GM21390 (cell line): ENCODE measurements around the gene KIDINS220.

ENCODE experiments used
- ATAC-seq: cut with Tn5 transposase; IDR thresholded peaks from one replicate; pipeline ENCODE4 v1.9.1; 2021; ENCODE audit not compliant: unreplicated experiment

The KIDINS220 gene

DNA sequence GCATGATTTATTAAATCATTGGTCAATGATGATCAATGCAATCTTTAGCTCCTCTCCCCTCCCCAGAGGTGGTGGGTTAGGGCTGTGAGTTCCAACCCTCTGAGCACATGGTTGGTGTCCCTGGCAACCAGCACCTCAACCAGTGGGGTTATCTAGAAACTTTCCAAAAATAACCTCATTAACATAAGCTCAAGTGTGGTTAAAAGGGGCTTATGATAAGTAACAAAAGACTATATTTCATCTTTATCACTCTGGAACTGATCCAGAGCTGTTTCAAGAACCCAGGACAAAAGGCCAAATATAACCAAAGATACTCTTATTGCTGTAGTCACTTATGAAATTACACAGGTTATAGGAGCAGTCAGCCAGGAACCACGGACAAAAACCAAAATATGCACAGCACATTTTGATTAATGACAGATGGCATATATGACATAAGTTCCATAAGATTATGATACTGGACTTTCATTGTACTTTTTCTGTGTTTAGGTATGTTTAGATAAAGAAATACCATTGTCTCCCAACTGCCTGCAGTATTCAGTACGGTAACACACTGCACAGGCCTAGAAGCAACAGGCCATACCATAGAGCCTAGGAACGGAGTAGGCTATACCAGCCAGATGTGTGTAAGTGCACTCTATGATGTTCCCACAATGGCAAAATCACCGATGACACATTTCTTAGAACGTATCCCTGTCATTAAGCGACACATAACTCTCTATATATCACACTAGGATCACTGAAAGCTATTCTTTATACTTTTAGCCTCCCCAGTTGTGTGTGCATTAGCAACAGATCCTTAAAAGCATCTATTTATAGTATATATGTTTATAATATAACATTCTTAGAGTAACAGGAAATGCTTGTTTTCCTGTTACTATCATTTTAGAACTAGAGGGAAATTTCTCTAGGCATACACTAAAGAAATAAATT, 31.9 kb downstream of the KIDINS220 start:
- ATAC-seq, result no peak

DNA sequence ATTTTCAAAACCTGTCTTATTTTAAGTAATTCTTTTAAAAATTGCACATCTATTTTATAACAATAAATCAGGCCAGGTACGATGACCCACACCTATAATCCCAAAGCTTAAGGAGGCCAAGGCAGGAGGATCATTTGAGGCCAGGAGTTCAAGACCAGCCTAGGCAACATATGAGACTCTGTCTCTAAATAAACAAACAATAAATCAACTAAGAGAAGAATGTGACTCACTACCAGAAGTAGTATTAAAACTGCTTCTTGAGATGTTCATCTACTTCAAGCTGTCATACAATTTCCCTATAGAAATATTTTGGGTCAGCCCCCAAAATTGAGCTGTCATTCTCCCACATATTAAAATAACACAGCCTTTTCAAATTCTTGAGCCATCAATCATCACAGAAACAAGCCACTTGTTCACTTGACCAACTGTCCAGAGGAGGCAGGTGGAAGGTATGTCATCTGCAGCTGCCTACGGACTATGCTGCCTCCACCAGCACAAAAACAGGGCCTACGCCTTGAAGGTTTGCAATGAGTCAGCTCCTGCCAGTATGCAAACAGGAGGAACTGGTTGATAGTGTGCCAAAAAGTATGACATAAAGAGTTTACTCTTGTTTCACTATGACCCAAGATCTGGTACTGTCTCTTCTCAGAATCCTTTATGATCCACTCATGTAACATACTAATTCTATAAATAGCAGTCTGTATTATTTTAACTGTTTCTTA, 33.6 kb downstream of the KIDINS220 start:
- peak; percentile 100 for ATAC-seq

GRCh38 chr2:8802741-8803140, 34.7 kb downstream of the KIDINS220 start:
- no peak for ATAC-seq

DNA sequence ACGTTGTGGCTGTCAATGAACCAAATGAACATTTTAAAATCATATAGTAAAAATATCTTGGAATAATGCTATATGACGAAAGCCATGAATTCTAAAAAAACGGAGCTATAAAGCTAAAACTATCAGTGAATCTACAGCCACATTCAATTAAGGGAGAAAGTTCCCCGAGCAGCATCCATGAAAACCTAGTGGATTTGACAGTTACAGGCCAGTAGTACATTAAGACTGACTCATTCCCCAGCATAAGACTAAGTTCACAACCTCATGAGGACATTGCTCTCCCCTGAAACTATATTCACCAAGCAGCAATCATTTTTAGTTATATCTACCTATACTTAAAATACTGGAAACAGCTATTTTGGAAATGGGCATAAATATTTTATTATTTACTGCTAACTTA, 36.6 kb downstream of the KIDINS220 start:
- ATAC-seq, result no peak

DNA sequence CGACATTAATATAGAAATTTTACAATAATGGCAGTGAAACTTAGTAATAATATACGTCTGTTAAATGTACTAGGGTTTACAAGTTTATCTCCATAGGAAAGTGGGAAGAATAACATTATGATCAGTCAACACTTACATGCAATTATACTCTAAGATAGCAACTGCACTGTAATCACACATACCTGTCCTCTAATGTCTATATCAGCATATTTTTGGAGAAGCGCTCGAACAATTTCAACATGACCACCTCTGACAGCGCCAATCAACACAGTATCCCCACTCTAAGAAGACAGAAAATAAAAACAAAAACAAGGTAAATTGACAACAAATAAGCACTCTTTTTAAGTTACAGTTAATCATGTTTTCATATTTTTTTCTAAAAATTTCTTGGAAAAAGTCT, 37.2 kb downstream of the KIDINS220 start:
- ATAC-seq, result no peak

- no peak for ATAC-seq
Measured at GRCh38 chr2:8799004-8799403, 38.4 kb downstream of the KIDINS220 start.

GRCh38 chr2:8798393-8798792, 39.0 kb downstream of the KIDINS220 start:
- ATAC-seq, result no peak

DNA sequence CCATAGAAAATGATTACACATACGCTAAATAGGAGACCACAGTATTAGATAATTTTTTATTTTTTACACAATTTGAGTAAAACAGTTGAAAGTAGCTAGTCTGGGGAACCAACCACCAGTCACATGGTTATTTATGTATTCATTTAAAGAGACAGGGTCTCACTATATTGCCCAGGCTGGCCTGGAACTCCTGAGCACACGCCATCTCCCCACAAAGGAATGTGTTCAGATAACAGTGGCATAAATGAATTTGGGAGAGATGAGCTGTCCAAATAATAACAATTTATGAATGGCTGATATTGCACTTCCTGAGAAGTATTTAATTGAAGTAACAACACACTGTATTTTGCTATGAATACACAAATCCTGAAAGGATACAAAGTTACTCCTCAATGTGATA, 39.7 kb downstream of the KIDINS220 start:
- no peak for ATAC-seq

DNA sequence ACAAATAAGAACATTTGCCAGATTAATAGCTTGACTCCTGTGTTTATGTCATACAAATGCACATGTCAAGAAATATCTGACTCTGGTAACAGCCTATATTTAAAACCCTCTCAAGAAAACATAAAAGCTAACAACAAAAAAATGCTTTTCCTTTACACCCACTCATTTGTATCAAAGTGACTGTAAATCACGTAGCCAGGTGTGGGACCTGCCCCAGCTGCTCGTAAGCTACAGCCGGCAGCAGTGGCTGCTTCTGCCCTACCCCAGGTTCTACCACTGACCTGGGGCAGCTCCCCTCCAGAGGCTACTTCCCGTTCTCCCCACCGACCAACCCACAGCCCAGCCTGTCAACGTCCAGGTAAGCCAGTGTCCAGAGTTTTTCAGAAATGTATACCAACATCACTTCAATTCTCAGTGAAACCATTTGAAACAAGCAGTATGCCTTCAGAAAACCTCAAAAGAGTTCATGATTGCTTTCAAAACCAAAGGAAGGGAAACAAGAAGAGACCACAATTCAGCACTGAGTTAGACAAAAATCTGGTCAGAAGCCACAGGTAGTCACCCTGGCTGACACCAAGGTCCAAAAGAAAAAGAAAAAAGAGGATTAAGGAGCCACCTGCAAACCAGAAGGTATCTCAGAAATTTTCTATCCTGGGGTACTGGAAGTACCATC, 40.4 kb downstream of the KIDINS220 start:
- ATAC-seq, result peak; percentile 74

DNA sequence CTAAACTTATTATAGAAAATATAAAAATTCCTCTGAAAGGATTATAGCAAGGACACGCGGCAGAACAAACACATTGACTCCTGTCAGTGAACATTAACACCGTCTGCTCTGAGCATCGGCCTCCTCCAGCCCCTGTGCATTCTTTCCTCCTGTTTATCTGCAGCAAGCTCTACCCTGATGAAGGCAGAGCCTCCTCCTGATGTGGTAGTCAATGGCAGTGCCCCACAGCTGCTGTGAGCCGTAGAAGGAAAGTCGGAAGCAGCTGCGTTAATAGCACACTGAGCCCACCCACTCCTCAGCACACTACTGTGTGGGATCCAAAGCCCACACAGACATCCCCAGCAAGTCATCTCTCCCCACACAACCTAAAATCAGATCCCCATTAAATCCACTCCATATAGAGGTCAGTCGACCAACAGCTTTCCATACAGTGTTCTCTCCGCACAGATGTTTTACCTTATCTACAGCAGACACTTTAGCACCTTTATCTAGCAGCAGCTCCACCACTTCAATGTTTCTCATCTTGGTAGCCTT, 41.0 kb downstream of the KIDINS220 start:
- ATAC-seq, result no peak

DNA sequence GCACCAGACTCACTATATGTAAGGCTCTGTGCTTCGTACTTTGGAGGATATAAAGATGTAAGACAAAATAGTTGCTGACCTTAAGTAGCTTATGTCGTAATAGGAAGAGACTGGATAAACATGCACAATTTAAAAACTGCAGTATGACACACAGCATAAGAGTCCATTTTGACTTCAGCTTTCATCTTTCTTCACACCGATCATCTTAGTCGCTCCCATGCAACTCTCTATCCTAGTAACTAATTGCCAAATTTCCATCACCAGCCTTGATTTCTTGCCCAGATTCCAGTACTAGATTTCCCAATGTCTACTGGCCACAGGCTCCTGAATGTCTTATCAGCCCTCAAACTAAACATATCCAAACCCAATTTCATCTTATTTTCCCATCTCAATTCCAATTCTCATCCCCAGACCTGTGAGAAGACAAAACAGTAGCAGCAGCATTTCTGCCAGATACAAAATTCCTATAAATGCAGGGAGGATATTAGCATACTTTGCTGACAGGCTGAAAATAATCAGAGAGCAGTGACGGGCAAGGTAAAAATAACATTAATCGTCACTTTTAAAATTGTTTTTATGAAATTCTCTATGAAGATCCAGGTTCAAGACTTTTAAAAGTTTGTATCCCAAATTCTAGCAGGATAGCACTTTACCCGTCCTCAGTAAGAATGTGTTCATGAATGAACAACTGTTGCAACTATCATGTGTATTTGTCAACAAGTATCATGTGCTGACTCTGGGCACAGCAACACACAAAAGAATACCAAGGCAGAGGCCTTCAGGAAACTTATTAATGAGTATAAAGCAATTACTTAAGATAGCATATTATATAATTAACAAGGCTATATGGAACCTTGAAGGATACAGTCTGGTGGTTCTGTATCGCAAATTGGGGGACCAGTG, 42.2 kb downstream of the KIDINS220 start:
- no peak for ATAC-seq

- peak; percentile 55 for ATAC-seq
Measured at GRCh38 chr2:8790739-8791162, 46.7 kb downstream of the KIDINS220 start.

DNA sequence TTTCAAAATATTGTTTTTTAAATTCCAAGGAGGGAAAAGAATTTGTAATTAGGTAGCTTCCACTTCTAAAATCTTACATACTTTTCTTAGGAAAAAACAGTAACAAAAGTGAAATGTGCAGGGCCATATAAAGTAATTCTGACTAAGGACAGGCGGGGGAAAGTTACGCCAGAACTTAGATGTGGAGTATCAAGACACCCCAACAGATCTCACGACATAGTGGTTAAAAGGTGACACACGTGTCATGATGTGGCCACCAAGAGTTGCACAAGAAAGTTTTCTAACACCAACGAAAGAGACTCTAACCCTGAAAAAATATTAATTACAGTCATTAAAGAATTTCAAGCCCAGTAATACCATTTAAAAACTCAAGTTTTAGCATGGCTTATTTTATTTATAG, 51.0 kb downstream of the KIDINS220 start:
- no peak for ATAC-seq

DNA sequence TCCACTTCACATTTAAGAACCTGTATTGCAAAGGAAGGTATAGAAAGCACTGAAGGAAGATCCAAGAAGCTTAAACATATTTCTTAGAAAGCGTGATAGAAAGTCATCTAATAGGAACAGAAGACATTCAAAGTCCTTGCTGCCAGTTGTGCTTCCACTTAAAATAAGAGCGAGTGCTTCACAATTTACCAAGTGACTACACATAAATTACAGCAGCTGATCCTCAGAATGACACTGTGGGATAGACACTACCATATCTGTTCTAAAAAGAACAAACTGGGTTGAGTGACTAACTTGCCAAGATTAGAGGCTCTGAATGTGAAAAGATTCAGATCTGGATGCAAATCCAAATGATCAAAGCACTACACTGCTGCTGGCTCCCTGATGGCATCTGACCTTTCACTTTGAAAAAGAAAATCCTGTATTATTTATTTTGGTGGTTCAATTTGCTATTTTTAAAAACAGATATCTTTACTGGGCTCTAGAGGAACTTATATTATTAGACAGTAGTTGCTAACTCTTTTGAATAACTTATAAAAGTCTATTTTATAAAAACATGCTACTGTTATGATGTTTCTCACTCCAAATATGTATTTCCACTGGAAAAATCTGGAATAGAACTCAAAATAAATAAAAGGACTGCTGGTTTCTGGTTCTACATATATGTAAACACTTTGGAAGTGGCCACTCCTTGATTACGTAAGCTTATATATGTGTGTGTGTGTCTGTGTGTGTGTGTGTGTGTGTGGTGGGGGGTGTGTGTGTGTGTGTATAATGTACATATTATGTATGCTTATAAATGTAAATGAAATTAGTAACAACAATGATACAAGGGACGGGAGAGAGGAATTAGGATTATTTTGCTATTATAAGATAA, 57.4 kb downstream of the KIDINS220 start:
- ATAC-seq, result no peak

GRCh38 chr2:8774371-8774770, 63.0 kb downstream of the KIDINS220 start:
- ATAC-seq, result no peak

GRCh38 chr2:8767324-8767723, 70.1 kb downstream of the KIDINS220 start:
- no peak for ATAC-seq

- no peak for ATAC-seq
Measured at GRCh38 chr2:8761529-8762164, 75.8 kb downstream of the KIDINS220 start.

DNA sequence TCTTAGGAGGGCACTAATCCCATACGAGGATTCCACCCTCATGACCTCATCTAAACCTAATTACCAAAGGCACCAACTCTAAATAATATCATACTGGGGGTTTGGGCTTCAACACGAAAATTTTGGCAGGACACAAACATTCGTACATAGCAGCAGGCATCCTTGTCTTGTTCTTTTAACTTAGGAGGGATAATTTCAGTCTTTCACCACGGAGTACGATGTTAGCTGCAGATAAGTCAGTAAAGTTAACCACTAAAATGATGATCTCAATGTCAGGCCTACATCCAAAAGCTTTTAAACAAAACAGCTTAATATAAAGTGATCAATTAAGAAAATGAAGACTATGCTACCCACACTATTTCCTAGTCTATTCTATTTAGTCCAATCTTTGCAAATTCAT, 80.7 kb downstream of the KIDINS220 start:
- ATAC-seq, result no peak

GRCh38 chr2:8756230-8756629, 81.2 kb downstream of the KIDINS220 start:
- ATAC-seq, result no peak
